KG1 (cell line): Measurements from ENCODE around the gene FBH1.
"Not testable (repeated sequence)": the region's sequence is repeated elsewhere in the genome, so short reads cannot be mapped to it uniquely, and the experiment has no call there.

Source experiments
- DNase-seq: peaks from one replicate; lab custom pipeline; 2025; lab: John Stamatoyannopoulos, UW

Gene FBH1

GRCh38 chr10:5889624-5890451, at the start of gene FBH1, which contains the start of gene ANKRD16:
Gene FBH1 (plus strand): TSS chr10:5890243. CDS start chr10:5890346, 103 bp downstream.
Gene ANKRD16 (minus strand): TSS chr10:5889893. CDS start chr10:5889354, 539 bp downstream.
- peak; percentile 97 for DNase-seq

- DNase-seq = no peak
Observed at GRCh38 chr10:5840314-5841307, 49.4 kb upstream of the FBH1 start.

DNA sequence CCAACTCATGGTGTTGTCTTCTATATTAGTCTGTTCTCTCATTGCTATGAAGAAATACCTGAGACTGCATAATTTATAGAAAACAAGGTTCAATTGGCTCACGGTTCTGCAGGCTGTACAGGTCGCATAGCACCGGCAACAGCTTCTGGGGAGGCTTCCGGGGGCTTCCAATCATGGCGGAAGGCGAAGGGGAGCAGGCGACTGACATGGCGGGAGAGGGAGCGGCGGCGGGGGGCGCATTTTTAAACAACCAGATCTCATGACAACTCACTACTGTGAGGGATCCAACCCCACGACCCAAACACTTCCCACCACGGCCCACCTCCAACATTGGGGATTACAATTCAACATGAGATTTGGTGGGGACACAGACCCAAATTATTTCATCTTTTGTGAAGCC, 48.1 kb upstream of the FBH1 start:
- DNase-seq = no peak

- no peak for DNase-seq
Observed at GRCh38 chr10:5843686-5844344, 46.2 kb upstream of the FBH1 start.

DNA sequence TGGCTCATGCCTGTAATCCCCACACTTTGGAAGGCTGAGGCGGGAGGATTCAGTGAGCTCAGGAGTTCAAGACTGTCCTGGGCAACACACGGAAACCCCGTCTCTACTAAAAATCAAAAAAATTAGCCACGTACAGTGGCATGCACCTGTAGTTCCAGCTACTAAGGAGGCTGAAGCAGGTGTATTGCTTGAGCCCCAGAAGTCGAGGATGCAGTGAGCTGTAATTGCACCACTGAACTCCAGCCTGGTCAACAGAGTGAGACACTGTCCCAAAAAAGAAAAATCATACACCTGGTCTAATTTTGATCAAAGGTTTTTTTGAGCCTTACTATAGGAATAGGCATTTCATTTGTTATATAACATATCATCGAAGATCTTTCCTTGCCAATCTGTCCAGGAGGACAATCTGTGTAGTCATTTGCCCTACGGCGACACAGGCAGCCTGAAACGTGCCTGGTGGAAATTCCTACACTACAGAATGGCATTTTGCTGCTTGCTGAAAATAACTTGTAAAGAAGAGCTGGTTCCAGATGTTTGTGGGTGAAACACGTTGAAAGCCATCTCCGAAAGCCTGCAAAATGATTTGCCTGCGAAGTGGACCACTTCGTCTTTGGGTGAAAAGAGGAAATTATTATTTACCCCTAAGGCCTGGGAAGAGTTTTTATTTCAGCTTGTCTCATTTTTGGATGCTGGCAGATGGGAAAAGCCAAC, 45.5 kb upstream of the FBH1 start:
- no peak for DNase-seq

DNA sequence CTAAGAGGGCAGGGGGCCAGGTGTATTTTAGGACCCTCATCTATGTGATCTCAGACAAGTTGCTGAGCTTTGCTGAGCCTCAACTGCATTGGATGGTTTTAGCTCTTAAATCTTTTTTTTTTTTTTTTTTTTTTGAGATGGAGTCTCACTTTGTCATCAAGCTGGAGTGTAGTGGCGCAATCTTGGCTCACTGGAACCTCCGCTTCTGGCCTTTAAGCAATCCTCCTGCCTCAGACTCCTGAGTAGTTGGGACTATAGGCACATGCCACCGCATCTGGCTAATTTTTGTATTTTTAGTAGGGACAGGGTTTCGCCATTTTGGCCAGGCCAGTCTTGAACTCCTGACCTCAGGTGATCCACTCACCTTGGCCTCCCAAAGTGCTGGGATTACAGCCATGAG, 43.4 kb upstream of the FBH1 start:
- DNase-seq = not testable (repeated sequence)

DNA sequence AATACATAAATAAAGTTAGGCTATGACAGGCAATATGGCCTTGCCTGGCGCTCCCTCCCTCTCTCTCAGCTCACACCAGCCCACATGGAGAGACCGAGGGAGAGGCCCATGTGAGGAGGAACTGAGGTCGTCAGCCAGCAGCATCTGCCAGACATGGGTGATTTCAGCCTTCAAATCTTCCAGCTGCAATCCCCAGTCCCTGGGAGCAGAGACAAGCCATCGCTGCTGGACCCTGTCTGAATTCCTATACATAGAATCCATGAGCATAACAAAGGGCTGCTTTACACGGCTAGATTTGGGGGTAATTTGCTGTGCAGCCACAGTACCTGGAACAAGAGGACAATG, 35.9 kb upstream of the FBH1 start:
- no peak for DNase-seq

DNA sequence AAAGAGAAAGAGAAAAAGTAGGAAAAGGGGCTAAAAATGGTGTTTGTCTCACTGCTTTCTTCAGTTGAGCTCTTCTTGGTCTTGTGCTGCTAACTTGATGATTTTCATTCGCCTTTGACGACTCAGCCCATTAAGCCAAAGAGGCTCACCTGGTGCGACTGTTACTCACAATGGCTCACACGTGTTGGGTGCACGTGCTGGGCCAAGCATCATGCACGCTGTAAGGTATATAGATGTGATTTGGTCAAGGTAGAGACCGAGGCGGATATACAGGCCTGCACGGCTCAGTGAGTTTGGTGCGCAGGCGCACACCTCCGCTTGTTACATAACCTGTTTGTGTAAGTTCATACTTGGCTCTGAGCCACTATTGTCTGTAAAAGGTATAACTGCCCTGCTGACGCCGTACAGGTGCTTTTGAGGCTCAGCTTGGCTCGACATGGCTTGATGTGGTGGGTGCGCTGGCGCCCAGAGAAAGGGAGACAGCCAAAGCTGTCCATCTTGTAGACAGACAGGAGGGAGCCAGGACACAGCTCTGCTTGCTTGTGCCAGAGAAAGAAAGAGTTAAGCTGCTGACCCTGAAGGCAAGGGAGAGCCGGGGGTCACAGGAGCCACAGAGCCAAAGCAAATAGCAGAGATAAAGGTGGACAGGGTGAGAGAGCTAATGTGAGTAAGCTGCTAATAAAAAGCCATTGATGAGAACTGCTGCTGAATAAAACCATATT, 33.9 kb upstream of the FBH1 start:
- DNase-seq = no peak

DNA sequence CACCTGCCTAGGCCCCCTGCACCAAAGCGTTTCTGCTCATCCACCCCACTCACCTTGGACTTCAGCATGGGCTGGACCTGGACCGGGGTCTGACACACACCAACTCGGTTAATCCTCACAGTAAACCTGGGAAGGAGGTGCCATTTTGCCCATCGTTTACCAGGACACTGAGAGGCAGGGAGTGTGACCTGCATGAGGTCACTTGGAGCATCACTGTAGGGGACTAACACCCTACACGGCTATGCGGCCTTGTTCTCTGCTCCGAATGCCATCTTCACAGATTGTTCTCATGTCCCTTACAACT, 33.4 kb upstream of the FBH1 start:
- no peak for DNase-seq

DNA sequence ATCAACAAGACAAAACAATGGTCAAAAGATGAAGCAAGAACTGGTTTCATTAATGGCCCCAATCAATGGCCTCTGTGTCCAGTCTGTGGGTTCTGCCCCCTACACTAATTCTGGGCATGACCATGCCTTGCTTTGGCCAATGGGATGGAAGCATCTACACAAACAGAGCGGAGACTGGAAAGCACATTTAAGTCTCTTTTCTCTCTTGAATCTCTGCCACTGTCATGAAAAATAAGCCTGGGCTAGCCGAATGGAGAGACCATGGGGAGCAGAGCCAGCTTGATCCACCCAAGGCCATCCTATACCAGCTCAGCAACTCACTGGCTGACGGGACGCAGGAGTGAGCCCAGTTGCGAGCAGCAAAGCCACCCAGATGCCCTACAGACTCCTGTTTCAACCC, 31.2 kb upstream of the FBH1 start:
- no peak for DNase-seq

- no peak for DNase-seq
Observed at GRCh38 chr10:5860066-5860465, 30.0 kb upstream of the FBH1 start.

DNA sequence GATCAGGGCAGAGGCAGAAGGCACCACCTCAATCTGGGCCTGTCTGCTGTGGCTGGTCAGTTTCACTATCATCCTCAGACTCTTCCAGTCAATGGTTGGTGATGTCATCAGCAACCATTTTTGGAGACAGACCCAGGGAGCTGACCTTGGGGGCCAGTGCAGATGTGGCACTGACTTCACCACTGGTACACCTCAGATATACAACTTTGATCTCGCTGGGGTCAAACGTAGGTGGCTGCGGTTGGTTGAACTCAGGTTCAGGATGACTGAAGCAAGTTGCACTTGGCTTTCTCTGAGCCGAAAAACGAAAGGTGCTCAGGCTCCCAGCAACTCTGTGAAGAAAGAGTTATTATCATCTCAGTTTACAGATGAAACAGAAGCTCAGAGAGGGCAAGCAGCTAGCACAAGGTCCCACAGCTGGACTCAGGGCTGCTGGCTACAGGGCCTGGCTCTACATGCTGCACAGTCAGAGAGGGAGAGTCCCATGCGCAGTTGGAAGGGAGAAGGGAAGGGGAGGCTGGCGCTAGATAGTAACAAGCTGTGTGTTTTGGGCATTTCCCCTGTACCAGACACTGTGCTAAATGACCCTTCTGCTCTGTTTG, 27.6 kb upstream of the FBH1 start:
- DNase-seq = no peak

GRCh38 chr10:5862981-5863685, 26.9 kb upstream of the FBH1 start:
- DNase-seq = not testable (repeated sequence)

- DNase-seq = not testable (repeated sequence)
Observed at GRCh38 chr10:5866451-5867081, 23.5 kb upstream of the FBH1 start.

GRCh38 chr10:5867091-5867615, 22.9 kb upstream of the FBH1 start:
- DNase-seq = not testable (repeated sequence)

- not testable (repeated sequence) for DNase-seq
Observed at GRCh38 chr10:5868383-5868782, 21.7 kb upstream of the FBH1 start.

GRCh38 chr10:5869156-5869555, 20.9 kb upstream of the FBH1 start:
- no peak for DNase-seq

- DNase-seq = no peak
Observed at GRCh38 chr10:5871596-5871995, 18.4 kb upstream of the FBH1 start.

GRCh38 chr10:5873515-5873995, 16.5 kb upstream of the FBH1 start:
- DNase-seq = peak; percentile 61
